Measurements from ENCODE around the gene PTPRK. TPM values are rescaled to one million over a fixed set of nuclear protein-coding genes. Genes with fewer than 3 reads are reported as not detected.

PTPRK gene
- total and polyA plus RNA-seq, 2 of the 13 experiments (the other 11 are each of a cell fraction or from before 2014, with no cell fraction given) = 43.6 to 98.3 TPM

DNA sequence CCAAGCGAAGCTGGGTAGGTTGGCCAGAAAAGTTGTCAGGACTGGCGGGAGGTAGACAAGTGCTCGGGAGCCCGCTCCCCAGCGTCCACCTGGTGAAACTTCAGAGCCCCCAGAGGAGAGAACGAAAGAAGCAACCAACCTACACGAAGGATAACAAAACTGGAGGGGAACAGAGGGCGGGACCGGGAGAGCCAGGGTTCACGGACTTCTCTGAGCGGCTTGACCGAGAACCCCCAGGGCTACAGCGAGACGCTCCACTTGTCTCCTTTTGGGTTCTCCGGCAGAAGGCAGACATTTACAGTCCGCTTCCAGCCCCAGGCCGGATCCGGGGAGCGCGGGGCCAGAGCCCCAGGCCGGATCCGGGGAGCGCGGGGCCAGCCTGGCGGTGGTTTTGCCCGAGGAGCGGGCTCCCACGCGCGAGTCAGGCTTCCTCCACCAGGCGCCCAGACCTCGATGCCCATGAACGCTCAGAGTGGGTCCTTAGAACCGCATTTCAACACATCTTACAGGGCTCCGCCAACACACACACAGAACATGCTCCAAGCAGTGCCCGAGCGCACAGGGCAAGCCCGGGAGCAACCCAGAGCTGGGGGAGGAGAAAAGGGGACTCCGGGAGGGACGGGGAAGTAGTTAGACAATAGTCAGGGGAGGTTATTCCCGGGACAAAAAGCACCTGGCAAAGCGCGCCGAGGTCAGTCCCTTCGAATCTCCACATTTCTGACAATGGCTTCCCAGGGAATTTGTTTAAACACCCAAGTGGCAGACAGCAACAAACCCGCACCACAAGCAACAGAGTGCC is 1.1 kb downstream of the PTPRK start (continued):
- TF ChIP-seq, protein P1, sequence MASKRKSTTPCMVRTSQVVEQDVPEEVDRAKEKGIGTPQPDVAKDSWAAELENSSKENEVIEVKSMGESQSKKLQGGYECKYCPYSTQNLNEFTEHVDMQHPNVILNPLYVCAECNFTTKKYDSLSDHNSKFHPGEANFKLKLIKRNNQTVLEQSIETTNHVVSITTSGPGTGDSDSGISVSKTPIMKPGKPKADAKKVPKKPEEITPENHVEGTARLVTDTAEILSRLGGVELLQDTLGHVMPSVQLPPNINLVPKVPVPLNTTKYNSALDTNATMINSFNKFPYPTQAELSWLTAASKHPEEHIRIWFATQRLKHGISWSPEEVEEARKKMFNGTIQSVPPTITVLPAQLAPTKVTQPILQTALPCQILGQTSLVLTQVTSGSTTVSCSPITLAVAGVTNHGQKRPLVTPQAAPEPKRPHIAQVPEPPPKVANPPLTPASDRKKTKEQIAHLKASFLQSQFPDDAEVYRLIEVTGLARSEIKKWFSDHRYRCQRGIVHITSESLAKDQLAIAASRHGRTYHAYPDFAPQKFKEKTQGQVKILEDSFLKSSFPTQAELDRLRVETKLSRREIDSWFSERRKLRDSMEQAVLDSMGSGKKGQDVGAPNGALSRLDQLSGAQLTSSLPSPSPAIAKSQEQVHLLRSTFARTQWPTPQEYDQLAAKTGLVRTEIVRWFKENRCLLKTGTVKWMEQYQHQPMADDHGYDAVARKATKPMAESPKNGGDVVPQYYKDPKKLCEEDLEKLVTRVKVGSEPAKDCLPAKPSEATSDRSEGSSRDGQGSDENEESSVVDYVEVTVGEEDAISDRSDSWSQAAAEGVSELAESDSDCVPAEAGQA (IDR thresholded peaks at IDR 0.05; ENCODE audit: low read depth) = peak; percentile 11; the same call in 1 of the 2 replicates
- TF ChIP-seq, protein P1 (CRISPR knock-in tag; IDR thresholded peaks at IDR 0.05; ENCODE audit: borderline replicate concordance) = peak; percentile 85; the same call in 1 of the 2 replicates
- TF ChIP-seq MEF2D (CRISPR knock-in tag; IDR thresholded peaks at IDR 0.05) = peak; percentile 13; the same call in 1 of the 2 replicates
- no peak for TF ChIP-seq KDM6A (CRISPR knock-in tag; IDR thresholded peaks at IDR 0.05; ENCODE audit: low read depth)
- no peak for TF ChIP-seq ZNF761 (CRISPR knock-in tag; conservative IDR thresholded peaks at IDR 0.05)
- TF ChIP-seq, protein P2, sequence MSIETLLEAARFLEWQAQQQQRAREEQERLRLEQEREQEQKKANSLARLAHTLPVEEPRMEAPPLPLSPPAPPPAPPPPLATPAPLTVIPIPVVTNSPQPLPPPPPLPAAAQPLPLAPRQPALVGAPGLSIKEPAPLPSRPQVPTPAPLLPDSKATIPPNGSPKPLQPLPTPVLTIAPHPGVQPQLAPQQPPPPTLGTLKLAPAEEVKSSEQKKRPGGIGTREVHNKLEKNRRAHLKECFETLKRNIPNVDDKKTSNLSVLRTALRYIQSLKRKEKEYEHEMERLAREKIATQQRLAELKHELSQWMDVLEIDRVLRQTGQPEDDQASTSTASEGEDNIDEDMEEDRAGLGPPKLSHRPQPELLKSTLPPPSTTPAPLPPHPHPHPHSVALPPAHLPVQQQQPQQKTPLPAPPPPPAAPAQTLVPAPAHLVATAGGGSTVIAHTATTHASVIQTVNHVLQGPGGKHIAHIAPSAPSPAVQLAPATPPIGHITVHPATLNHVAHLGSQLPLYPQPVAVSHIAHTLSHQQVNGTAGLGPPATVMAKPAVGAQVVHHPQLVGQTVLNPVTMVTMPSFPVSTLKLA (IDR thresholded peaks at IDR 0.05) = no peak
- peak; percentile 80; the same call in 1 of the 2 replicates for TF ChIP-seq ZNF256 (CRISPR knock-in tag; conservative IDR thresholded peaks at IDR 0.05)
- TF ChIP-seq, protein P3, sequence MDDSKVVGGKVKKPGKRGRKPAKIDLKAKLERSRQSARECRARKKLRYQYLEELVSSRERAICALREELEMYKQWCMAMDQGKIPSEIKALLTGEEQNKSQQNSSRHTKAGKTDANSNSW (CRISPR knock-in tag; IDR thresholded peaks at IDR 0.05; ENCODE audit: borderline replicate concordance) = no peak
- TF ChIP-seq, protein P4, sequence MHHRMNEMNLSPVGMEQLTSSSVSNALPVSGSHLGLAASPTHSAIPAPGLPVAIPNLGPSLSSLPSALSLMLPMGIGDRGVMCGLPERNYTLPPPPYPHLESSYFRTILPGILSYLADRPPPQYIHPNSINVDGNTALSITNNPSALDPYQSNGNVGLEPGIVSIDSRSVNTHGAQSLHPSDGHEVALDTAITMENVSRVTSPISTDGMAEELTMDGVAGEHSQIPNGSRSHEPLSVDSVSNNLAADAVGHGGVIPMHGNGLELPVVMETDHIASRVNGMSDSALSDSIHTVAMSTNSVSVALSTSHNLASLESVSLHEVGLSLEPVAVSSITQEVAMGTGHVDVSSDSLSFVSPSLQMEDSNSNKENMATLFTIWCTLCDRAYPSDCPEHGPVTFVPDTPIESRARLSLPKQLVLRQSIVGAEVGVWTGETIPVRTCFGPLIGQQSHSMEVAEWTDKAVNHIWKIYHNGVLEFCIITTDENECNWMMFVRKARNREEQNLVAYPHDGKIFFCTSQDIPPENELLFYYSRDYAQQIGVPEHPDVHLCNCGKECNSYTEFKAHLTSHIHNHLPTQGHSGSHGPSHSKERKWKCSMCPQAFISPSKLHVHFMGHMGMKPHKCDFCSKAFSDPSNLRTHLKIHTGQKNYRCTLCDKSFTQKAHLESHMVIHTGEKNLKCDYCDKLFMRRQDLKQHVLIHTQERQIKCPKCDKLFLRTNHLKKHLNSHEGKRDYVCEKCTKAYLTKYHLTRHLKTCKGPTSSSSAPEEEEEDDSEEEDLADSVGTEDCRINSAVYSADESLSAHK (CRISPR knock-in tag; IDR thresholded peaks at IDR 0.05; ENCODE audit: borderline replicate concordance) = no peak
- TF ChIP-seq AGO1 (IDR thresholded peaks at IDR 0.05; ENCODE audit: low read depth, low read length, poor library complexity, severe bottlenecking) = peak; percentile 97
- TF ChIP-seq ZNF263 (CRISPR knock-in tag; IDR thresholded peaks at IDR 0.05) = 0 out of 2 replicates have a peak, but pooled peaks have one; percentile 54
- TF ChIP-seq GZF1 (CRISPR knock-in tag; IDR thresholded peaks at IDR 0.05) = no peak; the same call in 1 of the 2 replicates
- TF ChIP-seq ZNF292 (CRISPR knock-in tag; IDR thresholded peaks at IDR 0.05; ENCODE audit: borderline replicate concordance, low read depth) = peak; percentile 57; the same call in 1 of the 2 replicates
- no peak for TF ChIP-seq PTBP1 (IDR thresholded peaks at IDR 0.05; ENCODE audit: low read depth, low read length, poor library complexity, severe bottlenecking)
- TF ChIP-seq CBX5 (CRISPR knock-in tag; IDR thresholded peaks at IDR 0.05; ENCODE audit: borderline replicate concordance) = peak; percentile 46
- TF ChIP-seq, protein P5, sequence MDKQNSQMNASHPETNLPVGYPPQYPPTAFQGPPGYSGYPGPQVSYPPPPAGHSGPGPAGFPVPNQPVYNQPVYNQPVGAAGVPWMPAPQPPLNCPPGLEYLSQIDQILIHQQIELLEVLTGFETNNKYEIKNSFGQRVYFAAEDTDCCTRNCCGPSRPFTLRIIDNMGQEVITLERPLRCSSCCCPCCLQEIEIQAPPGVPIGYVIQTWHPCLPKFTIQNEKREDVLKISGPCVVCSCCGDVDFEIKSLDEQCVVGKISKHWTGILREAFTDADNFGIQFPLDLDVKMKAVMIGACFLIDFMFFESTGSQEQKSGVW (CRISPR knock-in tag; IDR thresholded peaks at IDR 0.05; ENCODE audit: borderline replicate concordance) = no peak

All from HepG2 (cell line).